IMR-90 (cell line): ENCODE results near the gene GABRP.

Source experiments
- CTCF ChIP-seq: conservative IDR thresholded peaks from 2 replicates; pipeline ENCODE4 v1.5.1; 2012; ENCODE audit warnings: mild to moderate bottlenecking, low read depth, low read length, improper control_type of control experiment
- RFX5 ChIP-seq: IDR thresholded peaks from 2 replicates; pipeline ENCODE4 v1.8.0; 2012; ENCODE audit warnings: low read depth, mild to moderate bottlenecking, low read length, moderate library complexity

GRCh38 chr5:170826117-170826516, 42.6 kb downstream of the GABRP start:
- TF ChIP-seq CTCF (no peak), RFX5 (no peak)
